Tibial nerve (tissue), 4 donors: Measurements from ENCODE around the gene RNF214.

Experiments used
- EP300 ChIP-seq, 2 donors: sonication (generic); formaldehyde crosslinking; IDR thresholded peaks; one replicate each; pipeline ENCODE4 v1.6.1; 2017; ENCODE audit warnings: antibody characterized with exemption in 2 of 2, mild to moderate bottlenecking in 1 of 2
- POLR2A ChIP-seq, 2 donors: fragments of 450-650 bp; IDR thresholded peaks; one replicate each; pipeline ENCODE4 v1.6.1; 2017; ENCODE audit warnings: antibody characterized with exemption in 2 of 2, mild to moderate bottlenecking in 2 of 2, moderate library complexity in 2 of 2
- TF ChIP-seq, protein P1 (sequence below), 5 experiments: fragments of 200-600 bp in 3 of 5; fragments of 450-650 bp in 2 of 5; sonication (generic) in 3 of 5; IDR thresholded peaks; one replicate each; pipeline ENCODE4 v1.5.1; 2016 to 2019; ENCODE audit warnings: antibody characterized with exemption in 5 of 5, mild to moderate bottlenecking in 3 of 5, moderate library complexity in 2 of 5

DNA sequence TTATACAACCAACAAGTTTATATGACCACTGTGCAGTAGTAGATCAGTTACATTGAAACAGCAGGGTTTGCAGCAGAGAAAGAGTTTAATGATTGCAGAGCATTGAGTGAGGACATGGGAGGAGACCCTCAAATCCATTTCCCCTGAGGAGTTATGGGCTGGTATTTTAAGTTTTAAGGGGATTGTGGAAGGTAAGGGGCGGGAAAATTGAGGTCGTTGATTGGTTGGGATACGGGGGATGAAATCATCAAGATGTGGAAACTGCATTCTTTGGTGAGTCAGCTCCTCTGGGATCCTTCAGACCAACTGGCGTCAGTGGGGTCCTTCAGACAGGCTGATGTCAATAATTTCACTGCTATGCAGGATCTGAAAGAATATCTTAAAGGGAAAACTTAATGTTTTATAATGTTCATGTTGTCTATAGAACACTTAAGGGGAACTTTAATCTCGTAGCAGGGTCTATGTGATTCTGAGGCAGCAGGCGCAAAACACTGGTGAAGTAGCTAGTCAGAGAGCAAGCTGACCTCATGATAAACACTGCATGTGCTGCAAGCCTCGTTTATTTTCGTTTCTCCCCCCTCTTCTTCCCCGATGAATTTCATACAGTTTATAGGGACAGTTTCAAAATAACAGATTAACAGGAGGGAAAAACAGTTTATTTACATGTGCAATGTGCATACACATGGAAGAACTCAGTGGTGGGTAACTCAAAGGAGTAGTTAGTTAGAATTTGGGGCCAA, 41.2 kb downstream of the RNF214 start:
- TF ChIP-seq EP300 (IDR thresholded peaks at IDR 0.05) (no peak), POLR2A (IDR thresholded peaks at IDR 0.05) (no peak)
- TF ChIP-seq, protein P1, sequence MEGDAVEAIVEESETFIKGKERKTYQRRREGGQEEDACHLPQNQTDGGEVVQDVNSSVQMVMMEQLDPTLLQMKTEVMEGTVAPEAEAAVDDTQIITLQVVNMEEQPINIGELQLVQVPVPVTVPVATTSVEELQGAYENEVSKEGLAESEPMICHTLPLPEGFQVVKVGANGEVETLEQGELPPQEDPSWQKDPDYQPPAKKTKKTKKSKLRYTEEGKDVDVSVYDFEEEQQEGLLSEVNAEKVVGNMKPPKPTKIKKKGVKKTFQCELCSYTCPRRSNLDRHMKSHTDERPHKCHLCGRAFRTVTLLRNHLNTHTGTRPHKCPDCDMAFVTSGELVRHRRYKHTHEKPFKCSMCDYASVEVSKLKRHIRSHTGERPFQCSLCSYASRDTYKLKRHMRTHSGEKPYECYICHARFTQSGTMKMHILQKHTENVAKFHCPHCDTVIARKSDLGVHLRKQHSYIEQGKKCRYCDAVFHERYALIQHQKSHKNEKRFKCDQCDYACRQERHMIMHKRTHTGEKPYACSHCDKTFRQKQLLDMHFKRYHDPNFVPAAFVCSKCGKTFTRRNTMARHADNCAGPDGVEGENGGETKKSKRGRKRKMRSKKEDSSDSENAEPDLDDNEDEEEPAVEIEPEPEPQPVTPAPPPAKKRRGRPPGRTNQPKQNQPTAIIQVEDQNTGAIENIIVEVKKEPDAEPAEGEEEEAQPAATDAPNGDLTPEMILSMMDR (IDR thresholded peaks at IDR 0.05): no peak
